Subcutaneous abdominal adipose tissue (tissue), 5 donors: ENCODE data around the gene ABO.

Experiments used
- H3K27ac ChIP-seq: one replicate; pipeline ENCODE4 v1.7.0; 2013; ENCODE audit warnings: low read depth, mild to moderate bottlenecking, inconsistent platforms, low read length, moderate library complexity
- H3K27me3 ChIP-seq, 5 donors: one replicate each; pipeline ENCODE4 v1.7.0; 2013; ENCODE audit warnings: low read length in 5 of 5, inconsistent platforms in 1 of 5; ENCODE audit not compliant: control insufficient read depth in 5 of 5, insufficient read depth in 4 of 5
- H3K36me3 ChIP-seq, 5 donors: one replicate each; pipeline ENCODE4 v1.7.0; 2013; ENCODE audit warnings: low read length in 5 of 5; ENCODE audit not compliant: control insufficient read depth in 5 of 5, insufficient read depth in 5 of 5
- H3K4me1 ChIP-seq, 5 donors: one replicate each; pipeline ENCODE4 v1.7.0; 2013; ENCODE audit warnings: low read length in 5 of 5, mild to moderate bottlenecking in 3 of 5, moderate library complexity in 1 of 5; ENCODE audit not compliant: control insufficient read depth in 5 of 5, insufficient read depth in 5 of 5
- H3K4me3 ChIP-seq, 5 donors: one replicate each; pipeline ENCODE4 v1.7.0; 2013; ENCODE audit warnings: low read length in 5 of 5, low read depth in 1 of 5
- H3K9ac ChIP-seq, 5 donors: one replicate each; pipeline ENCODE4 v1.7.0; 2013; ENCODE audit warnings: low read length in 5 of 5, mild to moderate bottlenecking in 4 of 5, moderate library complexity in 3 of 5
- H3K9me3 ChIP-seq, 5 donors: one replicate each; pipeline ENCODE4 v1.7.0; 2013; ENCODE audit warnings: low read length in 5 of 5; ENCODE audit not compliant: control insufficient read depth in 5 of 5
- donor health status: healthy.
- donor health status: healthy.
- donor health status: healthy.
- donor health status: healthy.
- donor health status: healthy.

The ABO gene

DNA sequence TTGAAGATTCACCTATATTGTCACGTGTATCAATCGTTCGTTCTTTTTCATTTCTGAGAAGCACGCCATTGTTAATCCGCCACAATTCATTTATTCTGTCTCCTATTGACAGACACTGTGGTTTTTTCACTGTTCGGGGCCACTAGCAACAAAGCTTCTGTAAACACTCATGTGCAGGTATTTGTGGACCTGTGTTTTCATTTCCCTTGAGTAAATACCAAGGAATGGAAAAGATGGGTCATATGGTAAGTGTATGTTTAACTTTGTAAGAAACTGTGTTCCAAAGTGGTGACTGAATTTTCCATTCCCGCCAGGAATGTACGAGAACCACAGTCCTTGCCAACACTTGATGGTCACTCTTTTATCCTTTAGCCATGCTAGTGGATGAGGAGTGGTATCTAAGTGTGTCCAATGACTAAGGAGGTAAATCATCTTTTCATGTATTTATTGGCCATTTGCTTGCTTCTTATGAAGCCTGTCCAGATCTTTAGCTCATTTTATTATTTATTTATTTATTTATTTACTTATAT, 10.7 kb downstream of the ABO start:
- Histone ChIP-seq H3K4me1 (no peaks in the 10 kb centered on the region), H3K27me3 (peaks cover 0 to 16% (median 0%) of the 10 kb centered on the region in 5 donors), H3K27ac (no peak overlapping the region), H3K9me3 (peaks cover 0 to 6% (median 0%) of the 10 kb centered on the region in 5 donors), H3K4me3 (no peak overlapping the region), H3K36me3 (peaks cover 0 to 3% (median 0%) of the 10 kb centered on the region in 5 donors), H3K9ac (no peak overlapping the region)

DNA sequence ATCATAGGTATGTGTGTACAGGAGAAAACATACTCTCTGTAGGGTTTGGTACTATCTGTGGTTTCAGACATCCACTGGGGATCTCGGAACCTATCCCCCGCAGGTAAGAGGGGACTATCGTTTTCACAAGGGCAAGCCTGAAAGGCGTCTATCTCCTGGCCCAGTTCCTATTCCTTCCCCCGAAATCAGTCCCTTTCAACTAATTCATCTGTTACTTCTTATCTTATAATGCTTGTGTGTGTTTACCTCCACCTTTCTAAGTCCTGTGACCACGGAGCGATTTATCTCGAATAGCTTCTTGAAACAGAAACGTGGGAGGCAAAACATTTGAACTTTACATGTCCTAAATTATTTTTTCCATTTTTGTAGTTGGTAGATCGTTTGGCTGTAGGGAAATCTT, 11.4 kb downstream of the ABO start:
- no peak overlapping the region for H3K9ac ChIP-seq
- peaks cover 0 to 6% (median 0%) of the 10 kb centered on the region in 5 donors for H3K9me3 ChIP-seq
- H3K4me3 ChIP-seq = no peak overlapping the region
- H3K36me3 ChIP-seq = peaks cover 0 to 3% (median 0%) of the 10 kb centered on the region in 5 donors
- H3K27me3 ChIP-seq = peaks cover 0 to 16% (median 0%) of the 10 kb centered on the region in 5 donors
- H3K4me1 ChIP-seq = no peaks in the 10 kb centered on the region
- no peak overlapping the region for H3K27ac ChIP-seq

DNA sequence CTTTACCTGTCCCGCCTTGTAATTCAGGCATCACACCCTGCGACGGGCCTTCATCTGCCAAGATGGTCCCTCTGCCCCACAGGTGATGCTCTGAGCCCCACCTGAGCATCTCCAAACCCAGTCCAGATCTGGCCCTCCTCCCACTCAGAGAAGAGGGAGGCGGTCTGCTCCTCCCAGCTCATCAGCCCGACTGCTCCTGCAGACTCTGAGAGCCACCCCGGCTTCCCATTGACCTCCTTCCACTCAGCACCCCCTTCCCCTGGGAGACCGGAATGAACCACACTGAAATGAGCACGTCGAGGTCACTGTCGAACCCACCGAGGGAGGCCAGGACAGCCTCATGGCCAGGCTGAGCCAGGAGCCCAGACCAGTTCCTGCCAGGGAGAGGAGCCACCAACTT, 12.8 kb downstream of the ABO start:
- H3K36me3 ChIP-seq = peaks cover 0 to 3% (median 0%) of the 10 kb centered on the region in 5 donors
- no peak overlapping the region for H3K27ac ChIP-seq
- no peak overlapping the region for H3K9ac ChIP-seq
- H3K4me3 ChIP-seq = no peak overlapping the region
- H3K4me1 ChIP-seq = peaks cover 0 to 9% (median 6%) of the 10 kb centered on the region in 5 donors
- peaks cover 0 to 18% (median 0%) of the 10 kb centered on the region in 5 donors for H3K27me3 ChIP-seq
- peaks cover 0 to 6% (median 0%) of the 10 kb centered on the region in 5 donors for H3K9me3 ChIP-seq

DNA sequence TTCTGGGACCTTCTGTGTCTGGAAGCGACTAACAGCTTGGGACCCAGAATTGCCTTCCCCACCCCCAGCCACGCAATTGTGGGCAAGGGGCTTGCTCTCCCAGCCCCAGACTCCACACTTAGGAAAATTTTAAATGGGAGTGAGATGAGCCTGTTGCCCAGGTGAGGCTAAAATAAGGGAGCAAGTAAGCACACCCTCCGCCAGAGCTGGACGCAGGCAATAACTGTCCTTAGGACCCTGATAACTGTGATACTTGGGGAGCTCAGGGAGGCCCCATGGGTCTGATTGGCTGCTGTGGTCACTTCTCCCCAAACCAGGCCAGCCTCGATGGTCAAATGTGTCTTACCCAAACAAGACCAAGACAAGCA, 13.3 kb downstream of the ABO start:
- H3K9me3 ChIP-seq = peaks cover 0 to 6% (median 0%) of the 10 kb centered on the region in 5 donors
- no peak overlapping the region for H3K4me3 ChIP-seq
- H3K9ac ChIP-seq = no peak overlapping the region
- no peak overlapping the region for H3K27ac ChIP-seq
- H3K4me1 ChIP-seq = peaks cover 0 to 14% (median 9%) of the 10 kb centered on the region in 5 donors
- peaks cover 0 to 3% (median 0%) of the 10 kb centered on the region in 5 donors for H3K36me3 ChIP-seq
- peaks cover 0 to 20% (median 2%) of the 10 kb centered on the region in 5 donors for H3K27me3 ChIP-seq

DNA sequence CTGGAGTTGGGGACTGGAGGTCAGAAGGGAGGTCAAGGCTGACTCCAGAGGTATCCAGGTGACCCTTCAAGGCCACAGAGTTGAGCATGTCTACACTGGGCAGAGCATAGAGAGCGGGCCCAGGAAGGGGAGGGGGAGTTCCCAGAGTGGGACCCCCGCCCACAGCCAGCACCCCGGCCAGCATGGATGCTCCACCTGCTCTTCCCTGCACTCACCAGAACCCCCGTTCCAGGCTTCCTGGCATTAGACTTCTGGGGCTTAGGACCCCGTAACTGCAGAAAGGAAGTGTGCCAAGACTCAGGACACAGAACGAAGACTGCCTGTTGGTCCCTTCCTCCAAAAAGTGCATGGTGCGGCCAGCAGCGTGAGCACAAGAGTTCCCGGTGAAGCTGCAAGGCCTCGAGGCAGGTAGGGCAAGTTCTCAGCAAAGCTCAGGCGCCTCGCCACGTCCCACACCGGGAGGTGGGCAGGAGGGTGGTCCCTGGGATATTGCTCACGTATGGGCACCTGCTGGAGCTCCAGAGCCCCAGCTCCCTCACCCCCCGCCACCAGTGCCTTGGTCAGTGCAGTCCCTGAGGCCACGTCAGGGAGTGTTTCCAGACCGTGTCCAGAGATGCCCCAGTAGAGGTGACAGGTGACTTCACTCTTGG, 13.8 kb downstream of the ABO start:
- Histone ChIP-seq H3K36me3 (peaks cover 0 to 3% (median 0%) of the 10 kb centered on the region in 5 donors), H3K4me3 (no peak overlapping the region), H3K4me1 (peaks cover 0 to 18% (median 13%) of the 10 kb centered on the region in 5 donors), H3K9ac (no peak overlapping the region), H3K9me3 (peaks cover 0 to 6% (median 0%) of the 10 kb centered on the region in 5 donors), H3K27ac (no peak overlapping the region), H3K27me3 (peaks cover 0 to 20% (median 5%) of the 10 kb centered on the region in 5 donors)

DNA sequence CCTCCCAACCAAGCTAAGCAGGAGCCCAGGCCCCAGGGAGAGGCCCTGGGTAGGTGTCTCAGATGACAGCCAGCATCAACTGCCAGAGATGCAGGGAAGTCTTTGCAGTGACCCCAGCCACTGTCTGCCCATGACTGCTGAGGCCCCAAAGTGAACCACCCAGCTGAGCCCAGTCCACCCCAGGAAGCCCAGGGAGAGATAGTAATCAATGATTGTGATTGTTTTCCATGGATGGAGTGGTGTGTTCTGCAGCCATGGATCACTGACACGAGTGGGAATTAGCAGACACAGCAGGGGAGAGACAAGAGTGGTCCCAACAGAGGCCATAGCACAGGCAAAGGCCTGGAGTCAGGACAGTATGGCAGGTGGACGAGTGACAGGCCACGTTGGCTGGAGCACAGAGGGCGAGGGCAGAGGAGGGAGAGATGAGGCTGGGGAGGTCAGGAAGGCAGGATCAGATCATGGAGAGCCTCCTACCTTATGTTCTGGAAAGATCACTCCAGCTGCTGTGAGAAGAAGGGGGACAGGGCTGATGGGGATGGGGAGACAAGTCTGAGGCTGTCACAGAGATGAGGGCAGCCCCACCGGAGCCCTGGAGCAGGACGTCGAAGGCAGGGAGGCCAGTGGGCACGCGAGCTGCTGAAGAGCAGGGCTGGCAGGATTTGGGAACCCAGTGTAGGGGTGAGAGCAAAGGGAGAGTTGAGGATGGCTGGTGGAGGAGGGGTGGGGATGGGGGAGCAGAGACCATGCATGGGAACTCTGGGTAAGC, 14.5 kb downstream of the ABO start:
- H3K4me1 ChIP-seq = peaks cover 0 to 18% (median 13%) of the 10 kb centered on the region in 5 donors
- H3K36me3 ChIP-seq = peaks cover 0 to 3% (median 0%) of the 10 kb centered on the region in 5 donors
- no peak overlapping the region for H3K4me3 ChIP-seq
- H3K9ac ChIP-seq = no peak overlapping the region
- no peak overlapping the region for H3K27ac ChIP-seq
- H3K27me3 ChIP-seq = peaks cover 0 to 20% (median 6%) of the 10 kb centered on the region in 5 donors
- peaks cover 0 to 6% (median 0%) of the 10 kb centered on the region in 5 donors for H3K9me3 ChIP-seq

DNA sequence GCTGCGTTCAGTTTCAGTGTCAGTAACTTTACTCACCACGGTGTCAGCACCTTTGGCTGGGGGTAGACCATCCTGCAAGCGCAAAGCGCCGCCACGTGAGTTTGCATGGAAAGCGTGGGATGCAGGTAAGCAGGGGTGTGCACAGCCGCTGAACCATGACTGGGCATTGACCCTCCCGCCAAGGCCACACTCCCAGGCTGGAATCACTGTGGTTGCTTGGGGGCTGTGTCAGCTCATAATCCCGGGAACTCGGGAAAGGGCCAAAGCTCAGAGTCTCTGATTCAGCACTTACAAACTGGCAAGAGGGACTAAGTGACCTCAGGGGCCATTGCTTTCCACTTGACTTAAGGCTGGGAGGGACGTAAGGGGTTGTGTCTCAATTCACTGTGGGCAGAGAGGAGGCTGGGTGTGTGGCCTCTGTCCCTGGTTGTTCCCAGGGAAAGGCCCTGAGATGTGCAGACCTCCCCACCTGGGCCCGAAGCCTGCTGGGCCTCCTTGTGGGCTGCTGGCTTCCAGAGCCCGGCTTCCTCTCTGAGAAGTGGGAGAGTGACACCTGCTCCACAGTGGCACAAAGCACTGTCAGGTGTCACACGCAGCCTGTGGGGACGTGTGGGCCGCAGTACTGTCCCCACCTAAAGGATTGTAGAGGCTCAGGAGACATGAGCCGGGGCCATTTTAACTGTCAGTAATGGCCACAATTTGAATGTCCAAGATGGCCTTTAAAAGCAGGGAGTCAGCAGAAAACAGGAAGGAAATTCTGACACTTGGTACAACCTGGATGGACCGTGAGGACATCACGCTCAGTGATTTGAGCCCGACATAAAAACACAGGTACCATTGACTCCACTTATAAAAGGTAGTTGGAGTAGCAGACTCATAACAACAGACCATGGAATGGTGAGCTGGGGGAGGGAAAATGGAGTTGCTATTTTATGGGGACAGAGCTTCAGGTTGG, 16.7 kb downstream of the ABO start:
- Histone ChIP-seq H3K4me1 (peaks cover 0 to 18% (median 13%) of the 10 kb centered on the region in 5 donors), H3K9me3 (no peaks in the 10 kb centered on the region), H3K4me3 (no peak overlapping the region), H3K27me3 (peaks cover 0 to 20% (median 6%) of the 10 kb centered on the region in 5 donors), H3K36me3 (peaks cover 0 to 3% (median 0%) of the 10 kb centered on the region in 5 donors), H3K9ac (no peak overlapping the region), H3K27ac (no peak overlapping the region)

DNA sequence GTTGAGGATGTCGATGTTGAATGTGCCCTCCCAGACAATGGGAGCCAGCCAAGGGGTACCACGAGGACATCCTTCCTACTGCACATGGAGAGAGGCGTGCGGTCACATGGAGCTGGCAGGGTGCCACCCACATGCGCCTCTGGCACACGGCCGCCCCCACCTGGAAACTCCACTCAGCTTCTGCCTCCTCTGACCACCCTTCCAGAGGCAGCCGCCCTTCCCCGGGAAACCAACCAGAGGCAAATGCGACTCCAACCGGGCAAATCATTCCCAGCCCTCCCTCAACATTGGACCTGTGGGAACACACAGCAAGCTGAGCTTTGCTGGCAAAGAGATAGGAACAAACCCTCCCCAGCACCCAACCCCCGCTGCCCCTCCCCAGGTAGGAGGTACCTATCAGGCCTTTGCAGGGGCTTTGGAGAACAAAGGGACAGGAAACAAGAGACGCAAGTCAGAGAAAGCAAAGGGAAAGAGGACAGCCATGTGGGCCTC, 17.5 kb downstream of the ABO start:
- Histone ChIP-seq H3K27ac (no peak overlapping the region), H3K9ac (no peak overlapping the region), H3K36me3 (peaks cover 0 to 3% (median 0%) of the 10 kb centered on the region in 5 donors), H3K27me3 (peaks cover 0 to 18% (median 6%) of the 10 kb centered on the region in 5 donors), H3K4me3 (no peak overlapping the region), H3K9me3 (no peaks in the 10 kb centered on the region), H3K4me1 (peaks cover 0 to 24% (median 13%) of the 10 kb centered on the region in 5 donors)

DNA sequence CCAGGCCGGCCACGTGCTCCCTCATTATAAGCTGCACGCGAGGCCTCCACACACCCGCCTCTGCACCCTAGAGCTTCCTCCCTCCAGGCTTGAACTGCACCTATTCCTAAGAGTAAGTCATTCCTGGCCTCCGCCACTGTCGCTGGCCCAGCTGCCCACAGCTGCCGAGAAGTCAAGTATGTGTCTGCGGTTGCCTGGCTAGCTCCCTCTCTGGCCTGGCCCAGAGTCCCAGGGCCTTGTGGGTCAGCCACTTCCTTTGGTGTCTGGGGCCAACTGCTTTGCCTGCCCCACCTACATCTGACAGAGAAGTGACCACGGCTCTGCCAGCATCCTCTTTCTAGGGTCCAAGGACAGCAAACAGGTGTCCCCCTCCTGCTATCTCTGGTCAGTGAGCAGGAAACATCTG, 18.3 kb downstream of the ABO start:
- no peaks in the 10 kb centered on the region for H3K9me3 ChIP-seq
- H3K27me3 ChIP-seq = peaks cover 0 to 12% (median 7%) of the 10 kb centered on the region in 5 donors
- H3K4me1 ChIP-seq = peaks cover 0 to 32% (median 13%) of the 10 kb centered on the region in 5 donors
- H3K9ac ChIP-seq = no peak overlapping the region
- H3K27ac ChIP-seq = no peak overlapping the region
- no peak overlapping the region for H3K4me3 ChIP-seq
- H3K36me3 ChIP-seq = peaks cover 0 to 3% (median 0%) of the 10 kb centered on the region in 5 donors
